HEK293 (cell line): ENCODE results near the gene PPM1L.

Source experiments
- CTCF ChIA-PET: fragments of 350-600 bp; formaldehyde crosslinking; extraction: SDS; loops from one replicate; lab custom pipeline; 2021; ENCODE audit warnings: antibody characterized with exemption; lab: Yijun Ruan, JAX
- POLR2A ChIA-PET: fragments of 300-600 bp; formaldehyde crosslinking; extraction: SDS; loops from one replicate; lab custom pipeline; 2020; ENCODE audit warnings: antibody characterized with exemption, inconsistent platforms; lab: Yijun Ruan, JAX
- H3K27ac ChIP-seq: fragments of 200-500 bp; sonication (Bioruptor generic); 2 replicates; pipeline ENCODE4 v1.5.1; 2014; ENCODE audit warnings: low read depth, low read length, control low read depth, inconsistent platforms; ENCODE audit errors: extremely low read depth
- H3K36me3 ChIP-seq, 2 experiments: fragments of 200-500 bp in 1 of 2; sonication (Bioruptor generic) in 1 of 2; 1 replicate in 1 of 2; 2 replicates in 1 of 2; pipeline ENCODE4 v1.5.1; 2014 to 2017; ENCODE audit warnings: inconsistent platforms in 2 of 2, low read length in 2 of 2; ENCODE audit not compliant: control insufficient read depth in 2 of 2, insufficient read depth in 1 of 2
- H3K4me1 ChIP-seq: fragments of 200-500 bp; sonication (Bioruptor generic); 2 replicates; pipeline ENCODE4 v1.5.1; 2014; ENCODE audit warnings: mild to moderate bottlenecking, low read length, inconsistent platforms; ENCODE audit not compliant: control insufficient read depth, insufficient read depth
- H3K4me3 ChIP-seq: 2 replicates; pipeline ENCODE4 v1.5.1; 2011; ENCODE audit warnings: low read depth, mild to moderate bottlenecking, control low read depth, low read length, moderate library complexity
- H3K9me3 ChIP-seq: fragments of 200-500 bp; sonication (Bioruptor generic); 2 replicates; pipeline ENCODE4 v1.5.1; 2014; ENCODE audit warnings: low read depth, low read length, inconsistent platforms; ENCODE audit not compliant: control insufficient read depth, insufficient read depth
- GFI1B ChIP-seq: fragments of 450-650 bp; formaldehyde crosslinking; IDR thresholded peaks from 2 replicates; pipeline ENCODE4 v1.5.1; 2016; ENCODE audit warnings: missing biosample characterization, missing genetic modification characterization
- HOXA7 ChIP-seq: sonication (generic); formaldehyde crosslinking; IDR thresholded peaks from 2 replicates; pipeline ENCODE4 v1.8.1; 2022; ENCODE audit warnings: missing genetic modification reagents, borderline replicate concordance
- KLF10 ChIP-seq: fragments of 450-650 bp; IDR thresholded peaks from 2 replicates; pipeline ENCODE4 v1.5.1; 2018; ENCODE audit warnings: missing biosample characterization, mild to moderate bottlenecking, missing genetic modification characterization
- KLF16 ChIP-seq: fragments of 450-650 bp; formaldehyde crosslinking; IDR thresholded peaks from 2 replicates; pipeline ENCODE4 v1.5.1; 2017; ENCODE audit warnings: missing biosample characterization, missing genetic modification characterization
- KLF7 ChIP-seq: fragments of 450-650 bp; formaldehyde crosslinking; IDR thresholded peaks from 2 replicates; pipeline ENCODE4 v1.5.1; 2016; ENCODE audit warnings: missing biosample characterization, missing genetic modification characterization, borderline replicate concordance
- KLF9 ChIP-seq: fragments of 450-650 bp; formaldehyde crosslinking; IDR thresholded peaks from 2 replicates; pipeline ENCODE4 v1.5.1; 2016; ENCODE audit warnings: missing biosample characterization, missing genetic modification characterization, low read depth
- MEIS1 ChIP-seq: sonication (generic); formaldehyde crosslinking; IDR thresholded peaks from 2 replicates; pipeline ENCODE4 v1.8.1; 2022; ENCODE audit warnings: missing genetic modification reagents, mild to moderate bottlenecking, borderline replicate concordance
- REPIN1 ChIP-seq: fragments of 450-650 bp; formaldehyde crosslinking; IDR thresholded peaks from 2 replicates; pipeline ENCODE4 v1.5.1; 2017; ENCODE audit warnings: missing biosample characterization, missing genetic modification characterization, low read depth
- SP3 ChIP-seq: fragments of 450-650 bp; formaldehyde crosslinking; IDR thresholded peaks from 2 replicates; pipeline ENCODE4 v1.5.1; 2016; ENCODE audit warnings: missing biosample characterization, missing genetic modification characterization
- TRIM28 ChIP-seq: IDR thresholded peaks from 2 replicates; pipeline ENCODE4 v1.6.1; 2011; ENCODE audit warnings: low read length, control low read depth, borderline replicate concordance
- YY1 ChIP-seq: fragments of 450-650 bp; formaldehyde crosslinking; IDR thresholded peaks from 2 replicates; pipeline ENCODE4 v1.5.1; 2018; ENCODE audit warnings: missing biosample characterization, missing genetic modification characterization
- ZIC2 ChIP-seq: fragments of 450-650 bp; formaldehyde crosslinking; IDR thresholded peaks from 2 replicates; pipeline ENCODE4 v1.5.1; 2016; ENCODE audit warnings: missing biosample characterization, missing genetic modification characterization
- ZNF23 ChIP-seq: fragments of 450-650 bp; formaldehyde crosslinking; IDR thresholded peaks from 2 replicates; pipeline ENCODE4 v1.5.1; 2016; ENCODE audit warnings: missing biosample characterization, missing genetic modification characterization, borderline replicate concordance
- ZNF266 ChIP-seq: fragments of 450-650 bp; formaldehyde crosslinking; IDR thresholded peaks from 2 replicates; pipeline ENCODE4 v1.5.1; 2016; ENCODE audit warnings: missing biosample characterization, missing genetic modification characterization, low read depth
- ZNF37A ChIP-seq: fragments of 450-650 bp; IDR thresholded peaks from 2 replicates; pipeline ENCODE4 v1.5.1; 2018; ENCODE audit warnings: missing biosample characterization, missing genetic modification characterization
- ZNF560 ChIP-seq: fragments of 450-650 bp; formaldehyde crosslinking; IDR thresholded peaks from 2 replicates; pipeline ENCODE4 v1.5.1; 2017; ENCODE audit warnings: missing biosample characterization, missing genetic modification characterization, borderline replicate concordance
- ZNF677 ChIP-seq: fragments of 450-650 bp; IDR thresholded peaks from 2 replicates; pipeline ENCODE4 v1.5.0; 2018; ENCODE audit warnings: missing biosample characterization, mild to moderate bottlenecking, missing genetic modification characterization, moderate library complexity
- ZNF701 ChIP-seq: fragments of 450-650 bp; formaldehyde crosslinking; IDR thresholded peaks from 2 replicates; pipeline ENCODE4 v1.5.1; 2016; ENCODE audit warnings: missing biosample characterization, missing genetic modification characterization
- ZNF776 ChIP-seq: fragments of 450-650 bp; formaldehyde crosslinking; IDR thresholded peaks from 2 replicates; pipeline ENCODE4 v1.5.0; 2017; ENCODE audit warnings: missing biosample characterization, missing genetic modification characterization, borderline replicate concordance
- ZNF830 ChIP-seq: fragments of 450-650 bp; IDR thresholded peaks from 2 replicates; pipeline ENCODE4 v1.5.0; 2018; ENCODE audit warnings: missing biosample characterization, missing genetic modification characterization, low read depth, mild to moderate bottlenecking, moderate library complexity
- ZNF837 ChIP-seq: fragments of 450-650 bp; formaldehyde crosslinking; IDR thresholded peaks from 2 replicates; pipeline ENCODE4 v1.5.1; 2016; ENCODE audit warnings: missing biosample characterization, missing genetic modification characterization
- TF ChIP-seq, protein P1 (sequence below): fragments of 450-650 bp; formaldehyde crosslinking; IDR thresholded peaks from 2 replicates; pipeline ENCODE4 v1.5.1; 2016; ENCODE audit warnings: missing biosample characterization, missing genetic modification characterization
- TF ChIP-seq, protein P2 (sequence below): fragments of 450-650 bp; formaldehyde crosslinking; IDR thresholded peaks from 2 replicates; pipeline ENCODE4 v1.5.1; 2017; ENCODE audit warnings: missing biosample characterization, missing genetic modification characterization
- TF ChIP-seq, protein P3 (sequence below): fragments of 450-650 bp; formaldehyde crosslinking; IDR thresholded peaks from 2 replicates; pipeline ENCODE4 v1.5.1; 2016; ENCODE audit warnings: missing biosample characterization, missing genetic modification characterization
- TF ChIP-seq, protein P4 (sequence below): sonication (generic); formaldehyde crosslinking; IDR thresholded peaks from 2 replicates; pipeline ENCODE4 v1.8.1; 2022; ENCODE audit warnings: mild to moderate bottlenecking, moderate library complexity, missing genetic modification reagents
- TF ChIP-seq, protein P5 (sequence below): fragments of 450-650 bp; formaldehyde crosslinking; IDR thresholded peaks from 2 replicates; pipeline ENCODE4 v1.5.1; 2016; ENCODE audit warnings: missing biosample characterization, missing genetic modification characterization
- TF ChIP-seq, protein P6 (sequence below): fragments of 450-650 bp; formaldehyde crosslinking; IDR thresholded peaks from 2 replicates; pipeline ENCODE4 v1.5.1; 2016; ENCODE audit warnings: missing biosample characterization, missing genetic modification characterization, low read depth

The PPM1L gene

DNA sequence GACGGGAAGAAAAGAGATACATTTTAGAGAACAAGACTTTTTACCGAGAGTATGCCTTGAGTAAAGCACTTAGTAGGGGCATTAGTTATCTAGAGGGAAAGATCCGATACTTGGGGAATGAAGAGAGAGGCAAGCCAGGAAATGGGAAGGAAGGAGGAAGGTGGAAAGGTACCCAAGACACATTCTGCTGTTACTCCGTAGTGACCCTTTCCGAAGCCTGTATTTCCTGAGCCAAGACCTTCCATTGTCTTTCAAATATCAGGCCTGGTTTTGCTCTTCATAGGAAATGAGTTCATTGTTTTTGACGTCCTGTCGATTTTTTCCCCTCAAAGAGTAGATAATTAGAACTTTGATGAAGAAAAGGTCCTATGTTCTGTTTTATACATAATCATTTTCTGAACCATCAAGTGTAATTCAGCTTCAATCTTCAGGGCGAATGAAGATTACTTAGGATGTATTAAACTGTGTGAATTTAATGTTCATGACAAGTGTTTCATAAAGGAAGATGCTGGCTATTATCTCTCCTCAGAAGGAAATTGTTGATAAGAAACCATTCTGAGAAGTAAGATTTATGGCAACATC, 95.7 kb downstream of the PPM1L start:
- Histone ChIP-seq H3K27ac (no peak overlapping the region), H3K9me3 (no peaks in the 10 kb centered on the region), H3K4me3 (no peak overlapping the region), H3K4me1 (no peaks in the 10 kb centered on the region), H3K36me3 (no peaks in the 10 kb centered on the region)
- ChIA-PET CTCF (no interaction called here), POLR2A (no interaction called here)
- TF ChIP-seq ZNF37A (tag by site-specific recombination), result no peak
- TF ChIP-seq ZNF560, result no peak
- no peak for TF ChIP-seq TRIM28
- no peak for TF ChIP-seq KLF10
- TF ChIP-seq KLF9 (tag by site-specific recombination), result no peak
- TF ChIP-seq, protein P1, sequence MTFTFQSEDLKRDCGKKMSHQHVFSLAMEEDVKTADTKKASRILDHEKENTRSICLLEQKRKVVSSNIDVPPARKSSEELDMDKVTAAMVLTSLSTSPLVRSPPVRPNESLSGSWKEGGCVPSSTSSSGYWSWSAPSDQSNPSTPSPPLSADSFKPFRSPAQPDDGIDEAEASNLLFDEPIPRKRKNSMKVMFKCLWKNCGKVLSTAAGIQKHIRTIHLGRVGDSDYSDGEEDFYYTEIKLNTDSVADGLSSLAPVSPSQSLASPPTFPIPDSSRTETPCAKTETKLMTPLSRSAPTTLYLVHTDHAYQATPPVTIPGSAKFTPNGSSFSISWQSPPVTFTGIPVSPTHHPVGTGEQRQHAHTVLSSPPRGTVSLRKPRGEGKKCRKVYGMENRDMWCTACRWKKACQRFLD (tag by site-specific recombination), result no peak
- TF ChIP-seq SP3, result no peak
- TF ChIP-seq, protein P2, sequence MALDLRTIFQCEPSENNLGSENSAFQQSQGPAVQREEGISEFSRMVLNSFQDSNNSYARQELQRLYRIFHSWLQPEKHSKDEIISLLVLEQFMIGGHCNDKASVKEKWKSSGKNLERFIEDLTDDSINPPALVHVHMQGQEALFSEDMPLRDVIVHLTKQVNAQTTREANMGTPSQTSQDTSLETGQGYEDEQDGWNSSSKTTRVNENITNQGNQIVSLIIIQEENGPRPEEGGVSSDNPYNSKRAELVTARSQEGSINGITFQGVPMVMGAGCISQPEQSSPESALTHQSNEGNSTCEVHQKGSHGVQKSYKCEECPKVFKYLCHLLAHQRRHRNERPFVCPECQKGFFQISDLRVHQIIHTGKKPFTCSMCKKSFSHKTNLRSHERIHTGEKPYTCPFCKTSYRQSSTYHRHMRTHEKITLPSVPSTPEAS (tag by site-specific recombination), result no peak
- no peak for TF ChIP-seq REPIN1 (tag by site-specific recombination)
- no peak for TF ChIP-seq ZNF776 (tag by site-specific recombination)
- no peak for TF ChIP-seq KLF7 (tag by site-specific recombination)
- TF ChIP-seq ZNF266 (tag by site-specific recombination), result no peak
- no peak for TF ChIP-seq MEIS1 (CRISPR knock-in tag)
- TF ChIP-seq ZNF837 (tag by site-specific recombination), result no peak
- TF ChIP-seq YY1 (tag by site-specific recombination), result no peak

DNA sequence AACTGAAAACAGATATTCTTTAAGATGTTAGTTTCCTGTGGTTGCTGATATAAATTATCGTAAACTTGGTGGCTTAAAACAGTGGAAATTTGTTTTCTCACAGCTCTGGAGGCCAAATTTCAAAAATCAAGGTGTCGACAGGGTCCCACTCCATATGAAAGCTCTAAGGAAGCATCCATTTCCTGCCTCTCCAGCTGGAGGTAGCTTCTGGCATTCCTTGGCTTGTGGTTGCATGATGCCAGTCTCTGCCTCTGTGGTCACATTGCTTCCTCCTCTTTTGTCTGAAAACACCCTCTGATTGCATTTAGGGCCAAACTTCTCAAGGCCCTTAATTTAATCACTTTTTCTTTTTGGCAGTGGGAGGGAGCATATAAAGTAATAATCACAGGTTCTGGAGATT, 96.8 kb downstream of the PPM1L start:
- POLR2A ChIA-PET, result no interaction called here
- no peak overlapping the region for H3K4me3 ChIP-seq
- H3K36me3 ChIP-seq, result no peaks in the 10 kb centered on the region
- CTCF ChIA-PET, result interaction anchor here (0.5 kb wide), 1 partner anchor 406 kb away, joined by 3 read pairs; no protein-coding TSS in a partner anchor
- no peaks in the 10 kb centered on the region for H3K9me3 ChIP-seq
- H3K4me1 ChIP-seq, result no peaks in the 10 kb centered on the region
- H3K27ac ChIP-seq, result no peak overlapping the region
- TF ChIP-seq ZNF266 (tag by site-specific recombination), result no peak
- no peak for TF ChIP-seq KLF16 (tag by site-specific recombination)
- no peak for TF ChIP-seq ZNF560
- no peak for TF ChIP-seq ZNF677 (tag by site-specific recombination)
- TF ChIP-seq ZNF23 (tag by site-specific recombination), result no peak
- TF ChIP-seq, protein P3, sequence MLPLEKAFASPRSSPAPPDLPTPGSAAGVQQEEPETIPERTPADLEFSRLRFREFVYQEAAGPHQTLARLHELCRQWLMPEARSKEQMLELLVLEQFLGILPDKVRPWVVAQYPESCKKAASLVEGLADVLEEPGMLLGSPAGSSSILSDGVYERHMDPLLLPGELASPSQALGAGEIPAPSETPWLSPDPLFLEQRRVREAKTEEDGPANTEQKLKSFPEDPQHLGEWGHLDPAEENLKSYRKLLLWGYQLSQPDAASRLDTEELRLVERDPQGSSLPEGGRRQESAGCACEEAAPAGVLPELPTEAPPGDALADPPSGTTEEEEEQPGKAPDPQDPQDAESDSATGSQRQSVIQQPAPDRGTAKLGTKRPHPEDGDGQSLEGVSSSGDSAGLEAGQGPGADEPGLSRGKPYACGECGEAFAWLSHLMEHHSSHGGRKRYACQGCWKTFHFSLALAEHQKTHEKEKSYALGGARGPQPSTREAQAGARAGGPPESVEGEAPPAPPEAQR (tag by site-specific recombination), result no peak
- no peak for TF ChIP-seq ZIC2 (tag by site-specific recombination)
- no peak for TF ChIP-seq ZNF830 (tag by site-specific recombination)
- TF ChIP-seq, protein P4, sequence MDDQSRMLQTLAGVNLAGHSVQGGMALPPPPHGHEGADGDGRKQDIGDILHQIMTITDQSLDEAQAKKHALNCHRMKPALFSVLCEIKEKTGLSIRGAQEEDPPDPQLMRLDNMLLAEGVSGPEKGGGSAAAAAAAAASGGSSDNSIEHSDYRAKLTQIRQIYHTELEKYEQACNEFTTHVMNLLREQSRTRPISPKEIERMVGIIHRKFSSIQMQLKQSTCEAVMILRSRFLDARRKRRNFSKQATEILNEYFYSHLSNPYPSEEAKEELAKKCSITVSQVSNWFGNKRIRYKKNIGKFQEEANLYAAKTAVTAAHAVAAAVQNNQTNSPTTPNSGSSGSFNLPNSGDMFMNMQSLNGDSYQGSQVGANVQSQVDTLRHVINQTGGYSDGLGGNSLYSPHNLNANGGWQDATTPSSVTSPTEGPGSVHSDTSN, result no peak
- TF ChIP-seq, protein P5, sequence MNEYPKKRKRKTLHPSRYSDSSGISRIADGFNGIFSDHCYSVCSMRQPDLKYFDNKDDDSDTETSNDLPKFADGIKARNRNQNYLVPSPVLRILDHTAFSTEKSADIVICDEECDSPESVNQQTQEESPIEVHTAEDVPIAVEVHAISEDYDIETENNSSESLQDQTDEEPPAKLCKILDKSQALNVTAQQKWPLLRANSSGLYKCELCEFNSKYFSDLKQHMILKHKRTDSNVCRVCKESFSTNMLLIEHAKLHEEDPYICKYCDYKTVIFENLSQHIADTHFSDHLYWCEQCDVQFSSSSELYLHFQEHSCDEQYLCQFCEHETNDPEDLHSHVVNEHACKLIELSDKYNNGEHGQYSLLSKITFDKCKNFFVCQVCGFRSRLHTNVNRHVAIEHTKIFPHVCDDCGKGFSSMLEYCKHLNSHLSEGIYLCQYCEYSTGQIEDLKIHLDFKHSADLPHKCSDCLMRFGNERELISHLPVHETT (tag by site-specific recombination), result no peak
- no peak for TF ChIP-seq ZNF701 (tag by site-specific recombination)
- TF ChIP-seq, protein P6, sequence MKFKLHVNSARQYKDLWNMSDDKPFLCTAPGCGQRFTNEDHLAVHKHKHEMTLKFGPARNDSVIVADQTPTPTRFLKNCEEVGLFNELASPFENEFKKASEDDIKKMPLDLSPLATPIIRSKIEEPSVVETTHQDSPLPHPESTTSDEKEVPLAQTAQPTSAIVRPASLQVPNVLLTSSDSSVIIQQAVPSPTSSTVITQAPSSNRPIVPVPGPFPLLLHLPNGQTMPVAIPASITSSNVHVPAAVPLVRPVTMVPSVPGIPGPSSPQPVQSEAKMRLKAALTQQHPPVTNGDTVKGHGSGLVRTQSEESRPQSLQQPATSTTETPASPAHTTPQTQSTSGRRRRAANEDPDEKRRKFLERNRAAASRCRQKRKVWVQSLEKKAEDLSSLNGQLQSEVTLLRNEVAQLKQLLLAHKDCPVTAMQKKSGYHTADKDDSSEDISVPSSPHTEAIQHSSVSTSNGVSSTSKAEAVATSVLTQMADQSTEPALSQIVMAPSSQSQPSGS (tag by site-specific recombination), result no peak
- TF ChIP-seq HOXA7 (CRISPR knock-in tag), result no peak
- TF ChIP-seq GFI1B (tag by site-specific recombination), result no peak
